ENCODE results near the gene NPW. TPM values are rescaled to one million over a fixed set of nuclear protein-coding genes. Genes with fewer than 3 reads are reported as not detected.

NPW gene
- total RNA-seq (2014; rRNA removed; shearing (Covaris generic)), result 0.20 and 0.24 TPM in 2 replicates

DNA sequence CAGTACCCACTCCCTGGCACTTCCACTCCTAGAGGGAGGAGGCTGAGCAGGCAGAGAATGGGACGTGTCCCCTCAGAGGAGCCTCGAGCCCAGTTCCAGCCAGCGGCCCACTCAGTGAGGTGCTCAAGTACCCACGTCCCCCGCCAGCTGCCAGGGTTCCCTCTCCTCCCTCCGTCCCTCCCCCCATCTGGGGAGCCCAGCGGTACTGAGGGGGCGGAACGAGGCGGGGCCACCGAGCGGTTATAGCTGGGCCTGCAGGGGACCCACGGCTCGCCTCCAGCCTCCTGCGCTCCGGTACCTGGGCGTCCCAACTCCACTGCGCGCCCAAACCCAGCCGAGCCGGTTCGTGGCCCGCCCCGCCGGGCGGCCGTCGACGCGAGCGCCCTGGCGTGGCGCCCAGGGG lies at the start of gene NPW:
NPW (plus strand) TSS at position 268 of the 403 bp plus-strand sequence.
- no peak for DNase-seq (ENCODE audit: low read depth)

DNA sequence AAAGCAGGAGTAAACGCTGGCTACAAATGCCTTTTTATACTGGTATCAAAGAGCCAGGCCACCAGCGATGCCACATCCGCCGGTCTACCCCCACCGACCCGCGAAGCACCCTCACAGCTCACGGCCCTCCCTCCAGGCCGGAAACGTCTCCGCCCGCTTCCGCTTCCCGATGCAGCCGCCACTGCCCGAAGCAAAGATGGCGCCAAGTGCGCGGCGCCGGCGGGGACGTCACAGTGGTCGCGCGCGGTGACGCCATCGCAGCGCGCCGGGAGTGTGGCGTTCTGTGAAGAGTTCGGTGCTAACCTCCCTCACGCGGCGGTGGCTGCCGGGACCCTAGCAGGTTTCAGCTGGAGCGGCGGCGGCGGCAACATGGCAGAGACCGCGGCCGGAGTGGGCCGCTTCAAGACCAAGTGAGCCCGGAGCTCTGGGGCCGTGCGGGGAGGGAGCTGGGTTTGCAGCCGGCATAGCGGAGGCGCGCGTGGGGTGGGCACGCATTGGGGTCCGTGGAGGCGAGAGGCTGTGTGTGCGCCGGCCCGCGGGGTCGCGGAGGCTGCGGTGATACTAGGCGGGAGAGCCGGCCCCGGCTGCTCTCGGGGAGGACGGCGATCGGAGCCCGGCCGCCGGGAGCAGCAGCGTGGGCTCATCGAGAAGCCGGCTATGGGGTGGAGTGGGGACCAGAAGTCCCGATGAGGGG lies 47.6 kb upstream of the NPW start, which contains the start of gene TBL3:
TBL3 (plus strand) TSS at position 258 of the 694 bp plus-strand sequence; CDS start at position 370, 112 bp downstream.
- peak; percentile 92 for DNase-seq (ENCODE audit: low read depth)

DNA sequence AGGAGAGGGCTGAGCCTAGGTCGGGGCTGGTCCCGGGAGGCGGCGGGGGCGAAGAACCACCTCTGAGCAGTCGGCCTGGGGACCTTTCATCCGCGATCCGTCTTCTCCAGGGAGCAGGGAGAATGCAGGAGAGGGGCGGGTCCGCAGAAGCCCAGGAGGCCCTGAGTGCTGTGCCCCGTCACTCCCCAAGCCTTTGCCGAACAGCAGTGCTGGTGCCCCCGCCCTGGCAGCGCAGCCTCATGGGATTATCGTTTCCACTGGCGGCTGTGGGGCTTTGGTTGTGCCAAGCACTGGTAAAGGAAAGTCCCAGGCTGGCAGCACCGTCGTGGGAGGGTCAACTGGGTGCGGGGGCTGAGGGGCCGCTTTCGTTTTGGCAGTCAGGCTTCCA lies 47.1 kb upstream of the NPW start:
- DNase-seq (ENCODE audit: low read depth), result no peak

DNA sequence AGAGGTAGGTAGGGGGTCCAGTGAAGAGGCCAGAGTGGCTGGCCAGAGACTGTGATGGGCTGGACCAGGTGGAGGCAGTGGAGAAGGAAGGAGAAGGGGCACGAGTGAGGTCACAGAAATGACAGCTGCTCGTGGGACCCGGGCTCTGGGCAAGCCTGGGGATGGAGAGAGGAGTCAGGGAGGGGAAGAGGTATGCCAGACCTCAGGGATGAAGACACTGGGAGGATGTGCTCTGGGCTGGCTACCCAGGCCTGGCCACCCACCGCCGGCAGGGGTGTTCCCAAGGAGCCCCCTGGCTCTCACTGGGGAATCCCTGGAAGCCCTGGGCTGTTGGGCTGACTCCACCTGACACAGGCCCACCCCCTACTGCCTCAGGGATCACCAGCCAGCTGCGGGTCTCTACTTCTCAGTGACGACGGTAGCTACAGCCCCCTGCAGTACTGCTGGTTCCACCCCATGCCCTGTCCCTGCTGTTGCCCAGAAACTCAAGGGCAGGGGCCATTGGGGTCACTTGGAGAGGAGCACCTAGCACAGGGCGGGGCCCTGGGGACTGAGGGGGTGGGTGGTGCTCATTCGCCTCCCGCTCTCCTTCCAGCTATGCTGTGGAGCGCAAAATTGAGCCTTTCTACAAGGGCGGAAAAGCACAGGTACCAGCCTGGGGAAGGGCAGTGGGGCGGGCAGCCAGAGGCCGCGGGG lies 46.0 kb upstream of the NPW start:
- no peak for DNase-seq (ENCODE audit: low read depth)

DNA sequence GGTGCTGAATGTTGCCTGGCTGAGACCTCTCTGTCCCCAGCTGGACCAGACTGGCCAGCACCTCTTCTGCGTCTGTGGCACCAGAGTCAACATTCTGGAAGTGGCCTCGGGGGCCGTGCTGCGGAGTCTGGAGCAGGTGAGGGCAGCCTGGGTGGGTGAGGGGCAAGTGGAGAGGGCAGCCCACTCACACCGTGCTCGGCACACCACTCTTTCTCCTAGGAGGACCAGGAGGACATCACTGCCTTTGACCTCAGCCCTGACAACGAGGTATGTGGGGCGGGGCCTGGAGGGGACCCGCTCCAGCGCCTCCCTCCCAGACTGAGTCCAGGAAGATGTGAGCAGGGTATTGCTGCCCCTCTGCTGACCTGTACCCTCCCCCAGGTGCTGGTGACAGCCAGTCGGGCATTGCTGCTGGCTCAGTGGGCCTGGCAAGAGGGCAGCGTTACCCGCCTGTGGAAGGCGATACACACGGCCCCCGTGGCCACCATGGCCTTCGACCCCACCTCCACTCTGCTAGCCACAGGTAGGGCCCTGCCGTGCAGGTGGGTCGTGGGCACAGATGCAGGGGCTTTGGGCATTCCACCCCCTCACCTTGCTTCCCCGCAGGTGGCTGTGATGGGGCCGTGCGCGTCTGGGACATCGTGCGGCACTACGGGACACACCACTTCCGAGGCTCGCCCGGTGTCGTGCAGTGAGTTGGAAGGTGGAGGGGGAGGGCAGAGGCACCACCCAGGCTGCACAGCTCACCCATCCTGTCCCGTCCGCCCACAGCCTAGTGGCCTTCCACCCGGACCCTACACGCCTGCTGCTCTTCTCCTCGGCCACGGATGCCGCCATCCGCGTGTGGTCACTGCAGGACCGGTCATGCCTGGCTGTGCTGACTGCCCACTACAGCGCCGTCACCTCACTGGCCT lies 45.2 kb upstream of the NPW start:
- DNase-seq (ENCODE audit: low read depth), result no peak

- DNase-seq (ENCODE audit: low read depth), result no peak
Observed at GRCh38 chr16:1975432-1976215, 44.0 kb upstream of the NPW start.

DNA sequence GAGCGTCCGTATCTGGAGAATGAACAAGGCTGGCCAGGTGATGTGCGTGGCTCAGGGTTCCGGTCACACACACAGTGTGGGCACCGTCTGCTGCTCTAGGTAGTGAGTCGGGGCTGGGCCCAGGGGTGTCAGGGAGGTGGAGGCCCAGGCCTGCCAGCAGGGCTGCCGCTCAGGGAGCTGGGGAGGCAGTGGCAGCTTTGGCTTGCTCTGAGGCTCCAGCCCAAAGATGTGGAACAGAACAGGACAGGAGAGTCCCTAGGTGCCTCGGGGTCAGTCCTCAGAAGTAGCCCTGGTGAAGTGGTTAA lies 43.4 kb upstream of the NPW start:
- no peak for DNase-seq (ENCODE audit: low read depth)

DNA sequence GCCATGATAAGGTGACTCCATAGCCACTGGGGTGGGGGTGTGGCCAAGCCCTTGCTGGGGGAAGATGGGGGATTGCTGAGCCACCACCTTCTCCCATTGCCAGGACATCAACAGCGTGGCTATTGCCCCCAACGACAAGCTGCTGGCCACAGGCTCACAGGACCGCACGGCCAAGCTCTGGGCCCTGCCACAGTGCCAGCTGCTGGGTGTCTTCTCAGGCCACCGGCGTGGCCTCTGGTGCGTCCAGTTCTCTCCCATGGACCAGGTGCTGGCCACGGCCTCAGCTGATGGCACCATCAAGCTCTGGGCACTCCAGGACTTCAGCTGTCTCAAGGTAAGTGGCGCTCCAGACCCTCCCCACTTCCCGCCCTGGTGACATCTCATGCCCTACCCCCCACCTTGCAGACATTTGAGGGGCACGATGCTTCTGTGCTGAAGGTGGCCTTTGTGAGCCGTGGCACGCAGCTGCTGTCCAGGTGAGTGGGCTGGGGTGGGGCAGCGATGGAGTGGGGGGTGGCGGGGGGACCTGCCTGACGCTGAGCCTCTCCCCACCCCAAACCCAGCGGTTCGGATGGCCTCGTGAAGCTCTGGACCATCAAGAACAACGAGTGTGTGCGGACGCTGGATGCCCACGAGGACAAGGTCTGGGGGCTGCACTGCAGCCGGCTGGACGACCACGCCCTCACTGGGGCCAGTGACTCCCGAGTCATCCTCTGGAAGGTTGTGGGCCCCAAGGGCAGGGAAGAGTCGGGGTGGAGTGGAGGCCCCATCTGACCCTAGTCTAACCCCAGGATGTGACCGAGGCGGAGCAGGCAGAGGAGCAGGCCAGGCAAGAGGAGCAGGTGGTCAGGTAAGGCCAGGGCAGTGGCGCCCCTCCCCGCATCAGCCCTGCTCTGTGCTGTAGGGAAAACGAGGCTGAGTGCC lies 42.4 kb upstream of the NPW start:
- no peak for DNase-seq (ENCODE audit: low read depth)

- DNase-seq (ENCODE audit: low read depth), result no peak
Observed at GRCh38 chr16:1977875-1978268, 41.7 kb upstream of the NPW start.

- no peak for DNase-seq (ENCODE audit: low read depth)
Observed at GRCh38 chr16:1978476-1979120, 41.0 kb upstream of the NPW start.

- DNase-seq (ENCODE audit: low read depth), result no peak
Observed at GRCh38 chr16:1979271-1980029, 40.1 kb upstream of the NPW start.

DNA sequence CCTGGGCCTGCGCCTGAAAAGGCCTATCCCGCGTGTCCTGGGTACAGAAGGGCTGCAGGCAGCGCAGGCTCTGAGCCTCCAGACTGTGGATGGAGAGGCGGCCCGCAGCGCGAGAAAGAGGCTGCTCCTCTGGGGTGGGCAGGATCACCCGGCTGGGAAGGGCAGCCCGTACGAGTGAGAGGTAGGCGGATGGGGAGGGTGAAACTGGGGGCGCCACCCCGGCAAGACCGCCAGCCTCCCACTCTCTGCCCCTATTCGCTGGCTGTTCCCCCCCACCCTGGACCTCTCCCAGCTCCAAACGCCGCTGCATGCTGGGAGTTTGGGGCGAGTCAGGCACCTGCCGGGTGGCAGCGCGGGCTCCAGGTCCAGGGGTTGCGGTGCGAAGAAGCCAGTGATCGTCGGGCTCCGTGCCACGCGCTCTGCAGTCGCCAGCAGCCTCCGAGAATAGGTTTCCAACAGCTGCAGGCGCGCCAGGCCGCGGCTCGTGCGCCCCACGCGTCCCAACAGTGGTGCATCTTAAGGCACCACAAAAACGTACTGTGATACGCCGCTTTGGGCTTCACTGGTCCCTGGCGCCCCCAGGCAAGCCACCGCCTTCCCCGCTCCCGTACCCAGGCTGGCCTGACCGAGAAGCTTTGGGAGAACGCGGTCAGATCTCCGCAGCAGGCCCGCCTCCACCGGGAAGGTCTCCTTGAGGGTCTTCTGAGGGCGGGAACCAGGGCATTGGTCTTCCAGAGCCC lies 39.4 kb upstream of the NPW start:
- DNase-seq (ENCODE audit: low read depth), result no peak

- no peak for DNase-seq (ENCODE audit: low read depth)
Observed at GRCh38 chr16:1980770-1981087, 38.9 kb upstream of the NPW start.

GRCh38 chr16:1981398-1981836 lies 38.2 kb upstream of the NPW start, which contains the start of gene NOXO1:
Gene NOXO1, minus strand, starts transcription at chr16:1981469. Its CDS starts 290 bp downstream, at chr16:1981179.
- DNase-seq (ENCODE audit: low read depth), result no peak

DNA sequence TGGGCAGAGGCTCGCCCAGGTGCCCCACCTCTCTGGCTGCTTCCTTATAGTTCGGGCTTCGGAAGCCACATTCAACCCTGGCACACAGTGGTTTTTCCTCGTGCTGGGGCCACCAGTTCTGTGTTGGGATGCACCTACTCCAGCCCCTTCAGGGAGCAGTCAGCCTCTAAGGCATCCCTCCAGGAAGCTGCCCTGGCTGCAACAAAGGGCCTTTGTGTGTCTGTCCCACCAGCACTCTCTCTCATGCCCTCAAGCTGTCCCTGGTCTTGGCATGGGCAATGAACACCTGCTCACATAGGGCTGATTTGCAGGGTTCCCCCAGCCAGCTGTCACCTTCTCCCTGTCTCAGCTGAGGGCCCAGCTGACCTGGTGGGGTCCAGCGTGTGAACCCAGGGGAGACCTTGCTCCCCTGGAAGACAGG lies 37.6 kb upstream of the NPW start:
- peak; percentile 49 for DNase-seq (ENCODE audit: low read depth)

GRCh38 chr16:1982991-1983543 lies 36.5 kb upstream of the NPW start:
- no peak for DNase-seq (ENCODE audit: low read depth)

DNA sequence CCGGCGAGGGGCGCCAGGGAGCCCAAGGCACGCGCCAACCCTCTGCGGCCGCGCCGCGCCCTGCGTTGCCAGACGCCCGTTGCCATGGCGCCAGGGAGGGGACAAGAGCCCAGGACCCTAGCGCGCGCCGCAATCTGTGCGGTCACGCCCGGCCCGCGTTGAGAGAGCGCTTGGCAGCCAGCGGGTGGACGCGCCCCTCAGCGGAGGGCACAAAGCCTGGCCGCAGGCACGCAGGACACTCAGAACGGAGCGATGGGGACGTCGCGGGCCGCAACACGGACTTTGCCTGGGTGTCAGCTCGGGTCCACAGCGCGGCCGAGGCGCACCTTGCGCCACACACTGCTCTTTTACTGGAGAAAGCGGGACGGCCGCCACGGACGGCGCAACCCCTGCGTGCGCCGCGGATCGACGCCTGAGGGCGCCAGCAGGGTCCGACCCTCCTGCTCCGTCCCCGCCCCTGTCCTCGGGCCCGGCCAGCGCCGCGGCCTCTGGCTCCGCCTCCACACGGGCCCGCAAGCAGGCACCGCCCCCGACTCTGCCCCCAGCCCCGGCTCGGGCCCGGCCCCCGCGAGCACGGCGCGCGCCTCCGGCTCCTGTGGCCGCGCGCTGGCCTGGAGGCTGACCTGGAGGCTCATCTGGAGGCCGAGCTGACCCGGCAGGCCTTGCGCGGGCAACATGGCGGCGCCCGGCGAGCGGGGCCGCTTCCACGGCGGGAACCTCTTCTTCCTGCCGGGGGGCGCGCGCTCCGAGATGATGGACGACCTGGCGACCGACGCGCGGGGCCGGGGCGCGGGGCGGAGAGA lies 35.8 kb upstream of the NPW start, which contains the start of gene GFER:
GFER (plus strand) TSS at position 650 of the 803 bp plus-strand sequence; CDS start at position 676, 26 bp downstream.
- DNase-seq (ENCODE audit: low read depth), result peak; percentile 84
